ENCODE measurements around the gene FBXL7. TPM values are rescaled to one million over a fixed set of nuclear protein-coding genes. Genes with fewer than 3 reads are reported as not detected.

FBXL7 gene
- total RNA-seq, 2 experiments from 2014 or later = not detected

DNA sequence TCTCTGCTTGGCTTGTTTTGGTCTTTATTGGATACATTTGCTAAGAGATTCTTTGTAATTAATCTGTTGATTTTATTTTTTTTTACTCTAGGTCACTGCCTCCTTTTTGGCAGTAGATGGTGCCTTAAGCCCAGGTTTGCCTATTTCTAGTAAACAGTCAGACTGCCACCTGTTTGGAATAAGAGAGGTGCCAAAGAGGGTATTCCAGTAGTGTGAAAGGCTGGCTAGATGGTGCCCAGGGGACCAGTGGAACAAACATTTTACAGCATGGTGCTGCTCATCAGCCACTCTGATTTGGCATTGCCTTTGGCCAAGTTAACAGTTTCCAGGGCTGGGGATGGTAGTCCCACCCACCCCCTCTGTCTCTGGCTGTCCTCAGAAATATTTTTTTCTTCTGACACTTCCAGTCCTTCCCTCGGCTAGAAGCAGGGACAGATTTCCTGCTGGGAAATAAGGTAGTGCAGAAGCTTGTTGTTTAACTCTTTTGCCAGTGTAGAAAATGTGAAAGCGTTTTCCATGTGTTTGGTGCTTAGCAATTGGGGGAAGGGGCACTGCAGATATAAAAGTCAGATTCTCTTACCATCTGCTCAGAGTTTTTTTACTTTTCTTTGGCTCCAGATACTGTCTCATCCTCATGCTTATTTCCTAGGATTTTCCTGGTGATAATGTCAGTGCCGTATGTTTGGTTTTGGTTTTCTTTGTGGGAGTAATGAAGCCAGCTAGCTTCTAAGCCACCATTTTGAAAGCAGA, 36.6 kb upstream of the FBXL7 start:
- Histone ChIP-seq H3K36me3 (ENCODE audit: insufficient read depth, low read length) (no peaks in the 10 kb centered on the region), H3K27ac (ENCODE audit: low read depth in 1 of 2, low read length in 2 of 2) (no peak overlapping the region), H3K27me3 (ENCODE audit: control insufficient read depth in 1 of 2, insufficient read depth in 2 of 2, low read length in 2 of 2) (no peaks in the 10 kb centered on the region), H3K4me1 (ENCODE audit: insufficient read depth, low read length) (no peaks in the 10 kb centered on the region), H3K9me3 (ENCODE audit: control insufficient read depth in 1 of 2, insufficient read depth in 1 of 2, low read length in 2 of 2) (no peaks in the 10 kb centered on the region), H3K4me3 (ENCODE audit: low read length) (no peak overlapping the region)
- TF ChIP-seq, protein P1, sequence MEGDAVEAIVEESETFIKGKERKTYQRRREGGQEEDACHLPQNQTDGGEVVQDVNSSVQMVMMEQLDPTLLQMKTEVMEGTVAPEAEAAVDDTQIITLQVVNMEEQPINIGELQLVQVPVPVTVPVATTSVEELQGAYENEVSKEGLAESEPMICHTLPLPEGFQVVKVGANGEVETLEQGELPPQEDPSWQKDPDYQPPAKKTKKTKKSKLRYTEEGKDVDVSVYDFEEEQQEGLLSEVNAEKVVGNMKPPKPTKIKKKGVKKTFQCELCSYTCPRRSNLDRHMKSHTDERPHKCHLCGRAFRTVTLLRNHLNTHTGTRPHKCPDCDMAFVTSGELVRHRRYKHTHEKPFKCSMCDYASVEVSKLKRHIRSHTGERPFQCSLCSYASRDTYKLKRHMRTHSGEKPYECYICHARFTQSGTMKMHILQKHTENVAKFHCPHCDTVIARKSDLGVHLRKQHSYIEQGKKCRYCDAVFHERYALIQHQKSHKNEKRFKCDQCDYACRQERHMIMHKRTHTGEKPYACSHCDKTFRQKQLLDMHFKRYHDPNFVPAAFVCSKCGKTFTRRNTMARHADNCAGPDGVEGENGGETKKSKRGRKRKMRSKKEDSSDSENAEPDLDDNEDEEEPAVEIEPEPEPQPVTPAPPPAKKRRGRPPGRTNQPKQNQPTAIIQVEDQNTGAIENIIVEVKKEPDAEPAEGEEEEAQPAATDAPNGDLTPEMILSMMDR (IDR thresholded peaks at IDR 0.05) = no peak
- Mint-ChIP-seq H3K27ac (no peak overlapping the region), H3K9me3 (peaks cover 13% of the 10 kb centered on the region), H3K36me3 (ENCODE audit: low read depth) (no peaks in the 10 kb centered on the region), H3K27me3 (no peaks in the 10 kb centered on the region), H3K4me1 (ENCODE audit: low read depth) (no peaks in the 10 kb centered on the region), H3K4me3 (no peak overlapping the region)
- ChIA-PET CTCF (no interaction called here), POLR2A (no interaction called here)
- no peak for ATAC-seq (ENCODE audit: poor library complexity)
- intact Hi-C loops (cut with DNase I, micrococcal nuclease) = no loop called here
- no peak for DNase-seq

GRCh38 chr5:15472116-15472515, 27.9 kb upstream of the FBXL7 start:
- H3K4me3 Mint-ChIP-seq = no peak overlapping the region
- Histone ChIP-seq H3K27me3 (ENCODE audit: control insufficient read depth in 1 of 2, insufficient read depth in 2 of 2, low read length in 2 of 2) (no peaks in the 10 kb centered on the region), H3K4me3 (ENCODE audit: low read length) (no peak overlapping the region), H3K27ac (ENCODE audit: low read depth in 1 of 2, low read length in 2 of 2) (no peak overlapping the region), H3K9me3 (ENCODE audit: control insufficient read depth in 1 of 2, insufficient read depth in 1 of 2, low read length in 2 of 2) (peaks cover 0 to 8% of the 10 kb centered on the region in 2 experiments), H3K36me3 (ENCODE audit: insufficient read depth, low read length) (no peaks in the 10 kb centered on the region), H3K4me1 (ENCODE audit: insufficient read depth, low read length) (no peaks in the 10 kb centered on the region)
- DNase-seq (no peak), ATAC-seq (ENCODE audit: poor library complexity) (no peak)
- POLR2A ChIA-PET = no interaction called here
- TF ChIP-seq, protein P1 (IDR thresholded peaks at IDR 0.05) = no peak
- no peak overlapping the region for H3K27ac Mint-ChIP-seq
- intact Hi-C loops (cut with DNase I, micrococcal nuclease) = no loop called here
- H3K27me3 Mint-ChIP-seq = no peaks in the 10 kb centered on the region
- CTCF ChIA-PET = no interaction called here
- no peaks in the 10 kb centered on the region for H3K4me1 Mint-ChIP-seq (ENCODE audit: low read depth)
- H3K36me3 Mint-ChIP-seq (ENCODE audit: low read depth) = no peaks in the 10 kb centered on the region
- H3K9me3 Mint-ChIP-seq = peaks cover 9% of the 10 kb centered on the region

DNA sequence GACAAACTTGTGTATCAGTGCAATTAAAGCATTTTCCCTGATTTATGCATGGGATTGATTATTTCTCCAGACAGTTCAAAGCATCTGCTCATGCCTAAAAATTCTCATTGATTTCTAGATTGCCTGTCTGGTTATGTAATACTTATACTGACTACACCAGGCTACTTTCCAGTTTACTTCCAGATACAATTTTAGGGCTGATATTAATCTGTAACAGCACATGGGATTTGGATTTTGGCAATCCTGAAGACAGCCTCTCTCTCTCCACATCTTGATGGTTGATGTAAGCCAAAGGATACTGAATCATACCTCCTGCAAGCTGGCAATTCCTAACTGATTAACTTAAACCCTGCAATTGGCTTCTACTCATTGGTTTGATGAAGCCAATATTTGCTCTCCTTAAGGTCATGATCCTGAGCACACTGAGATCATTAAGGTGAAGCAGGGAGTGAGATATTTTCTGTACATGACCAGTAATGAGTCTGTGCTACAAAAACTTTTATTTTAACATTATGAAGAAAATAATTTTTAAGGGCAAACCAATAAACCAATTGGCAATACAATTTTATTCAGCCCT, 25.7 kb upstream of the FBXL7 start:
- Mint-ChIP-seq H3K4me3 (no peak overlapping the region), H3K4me1 (ENCODE audit: low read depth) (no peaks in the 10 kb centered on the region), H3K27me3 (no peaks in the 10 kb centered on the region), H3K9me3 (peaks cover 13% of the 10 kb centered on the region), H3K27ac (no peak overlapping the region), H3K36me3 (ENCODE audit: low read depth) (no peaks in the 10 kb centered on the region)
- Histone ChIP-seq H3K4me1 (ENCODE audit: insufficient read depth, low read length) (no peaks in the 10 kb centered on the region), H3K36me3 (ENCODE audit: insufficient read depth, low read length) (no peaks in the 10 kb centered on the region), H3K27me3 (ENCODE audit: control insufficient read depth in 1 of 2, insufficient read depth in 2 of 2, low read length in 2 of 2) (no peaks in the 10 kb centered on the region), H3K27ac (ENCODE audit: low read depth in 1 of 2, low read length in 2 of 2) (no peak overlapping the region), H3K4me3 (ENCODE audit: low read length) (no peak overlapping the region), H3K9me3 (ENCODE audit: control insufficient read depth in 1 of 2, insufficient read depth in 1 of 2, low read length in 2 of 2) (peaks cover 0 to 8% of the 10 kb centered on the region in 2 experiments)
- CTCF ChIA-PET = no interaction called here
- ATAC-seq (ENCODE audit: poor library complexity) (no peak), DNase-seq (no peak)
- POLR2A ChIA-PET = no interaction called here
- intact Hi-C loops (cut with DNase I, micrococcal nuclease) = no loop called here
- TF ChIP-seq, protein P1 (IDR thresholded peaks at IDR 0.05) = no peak
